Measurements from ENCODE around the gene CRYL1.

- TF ChIP-seq CTCF (IDR thresholded peaks at IDR 0.05) (no peak), POLR2A (IDR thresholded peaks at IDR 0.05) (no peak)
Measured at GRCh38 chr13:20559659-20560356, 34.2 kb upstream of the CRYL1 start.
